Heart left ventricle (tissue), 13 donors: ENCODE measurements around the gene NSUN7.

Source experiments
- POLR2A ChIP-seq, 2 donors: fragments of 450-650 bp; IDR thresholded peaks; one replicate each; pipeline ENCODE4 v1.6.1; 2017; ENCODE audit warnings: antibody characterized with exemption in 2 of 2, mild to moderate bottlenecking in 2 of 2, moderate library complexity in 2 of 2
- TF ChIP-seq, protein P1 (sequence below), 12 donors: fragments of 200-600 bp; sonication (generic) in 4 of 12; IDR thresholded peaks; one replicate each; pipeline versions ENCODE4 v1.5.0 to v1.8.0; 2018 to 2022; ENCODE audit warnings: antibody characterized with exemption in 12 of 12, mild to moderate bottlenecking in 5 of 12
- donor health status: ischemic (EF 13 %, LVEDD 7.1; RV severe dilation, severe dysfunction).
- donor health status: DM: no; HTN: yes; CAD: no.
- donor health status: DM: no; HTN: no; CAD: no.
- donor health status: ischemic (EF 25% LVEDD 6.9; RV normal size, moderate dysfunction).
- donor health status: ischemic (EF 25% LVEDD 5.7; RV mildly dilated, moderate dysfunction).
- donor health status: ischemic (EF 35%, LVEDD 5.7; RV mildly dilated, moderate dysfunction).
- donor health status: nonischemic (EF 11% LVEDD 7.7; RV severe dilation, severe dysfunction).
- donor health status: DM: yes; HTN: yes; CAD: no.
- donor health status: PGD.
- donor health status: ischemic (EF 29% LVEDD 5.4; RV normal size, mild dysfunction).
- donor health status: nonischemic (EF 23%, LVEDD 6.1; RV moderate dilation, normal function).

DNA sequence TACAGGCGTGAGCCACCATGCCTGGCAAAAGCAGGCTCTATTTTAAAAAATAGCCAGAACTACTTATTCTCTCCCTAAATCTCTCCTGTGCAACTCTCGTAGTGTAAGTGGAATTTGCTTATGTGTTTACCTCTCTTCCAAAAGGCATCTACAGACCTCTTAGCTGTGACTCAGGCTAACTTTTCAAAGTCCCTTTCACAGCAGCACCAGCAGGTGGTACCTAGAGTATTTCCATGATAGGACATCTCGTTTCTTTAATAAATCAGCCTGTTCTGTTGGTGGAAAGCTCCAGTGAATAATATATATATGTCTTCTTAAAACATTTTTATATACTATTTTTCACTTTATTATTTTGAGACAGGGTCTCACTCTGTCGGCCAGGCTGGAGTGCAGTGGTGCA, 89.0 kb downstream of the NSUN7 start:
- TF ChIP-seq, protein P1, sequence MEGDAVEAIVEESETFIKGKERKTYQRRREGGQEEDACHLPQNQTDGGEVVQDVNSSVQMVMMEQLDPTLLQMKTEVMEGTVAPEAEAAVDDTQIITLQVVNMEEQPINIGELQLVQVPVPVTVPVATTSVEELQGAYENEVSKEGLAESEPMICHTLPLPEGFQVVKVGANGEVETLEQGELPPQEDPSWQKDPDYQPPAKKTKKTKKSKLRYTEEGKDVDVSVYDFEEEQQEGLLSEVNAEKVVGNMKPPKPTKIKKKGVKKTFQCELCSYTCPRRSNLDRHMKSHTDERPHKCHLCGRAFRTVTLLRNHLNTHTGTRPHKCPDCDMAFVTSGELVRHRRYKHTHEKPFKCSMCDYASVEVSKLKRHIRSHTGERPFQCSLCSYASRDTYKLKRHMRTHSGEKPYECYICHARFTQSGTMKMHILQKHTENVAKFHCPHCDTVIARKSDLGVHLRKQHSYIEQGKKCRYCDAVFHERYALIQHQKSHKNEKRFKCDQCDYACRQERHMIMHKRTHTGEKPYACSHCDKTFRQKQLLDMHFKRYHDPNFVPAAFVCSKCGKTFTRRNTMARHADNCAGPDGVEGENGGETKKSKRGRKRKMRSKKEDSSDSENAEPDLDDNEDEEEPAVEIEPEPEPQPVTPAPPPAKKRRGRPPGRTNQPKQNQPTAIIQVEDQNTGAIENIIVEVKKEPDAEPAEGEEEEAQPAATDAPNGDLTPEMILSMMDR (IDR thresholded peaks at IDR 0.05), result no peak
- TF ChIP-seq POLR2A (IDR thresholded peaks at IDR 0.05), result no peak
